Measurements from ENCODE around the gene METTL14.

METTL14 gene

GRCh38 chr4:118734491-118735205, 49.5 kb downstream of the METTL14 start:
- no peak for DNase-seq (ENCODE audit: low read depth in 2 of 2)

- DNase-seq (ENCODE audit: low read depth in 2 of 2): no peak
These were observed 51.7 kb downstream of the METTL14 start for GRCh38 chr4:118736900-118737299.

GRCh38 chr4:118738090-118738489, 52.9 kb downstream of the METTL14 start:
- no peak for DNase-seq (ENCODE audit: low read depth in 2 of 2)

GRCh38 chr4:118739022-118739713, 54.0 kb downstream of the METTL14 start:
- DNase-seq (ENCODE audit: low read depth in 2 of 2): no peak

GRCh38 chr4:118740869-118741268, 55.7 kb downstream of the METTL14 start:
- no peak for DNase-seq (ENCODE audit: low read depth in 2 of 2)

GRCh38 chr4:118741301-118741855, 56.2 kb downstream of the METTL14 start:
- DNase-seq (ENCODE audit: low read depth in 2 of 2): no peak

GRCh38 chr4:118742050-118742449, 56.9 kb downstream of the METTL14 start:
- DNase-seq (ENCODE audit: low read depth in 2 of 2): no peak

- DNase-seq (ENCODE audit: low read depth in 2 of 2): no peak
These were observed 58.7 kb downstream of the METTL14 start for GRCh38 chr4:118743867-118744266.

- DNase-seq (ENCODE audit: low read depth in 2 of 2): no peak
These were observed 60.2 kb downstream of the METTL14 start for GRCh38 chr4:118745357-118745756.

- DNase-seq (ENCODE audit: low read depth in 2 of 2): no peak
These were observed 61.2 kb downstream of the METTL14 start for GRCh38 chr4:118746251-118746919.

- DNase-seq (ENCODE audit: low read depth in 2 of 2): no peak
These were observed 64.3 kb downstream of the METTL14 start for GRCh38 chr4:118749347-118749988.

- DNase-seq (ENCODE audit: low read depth in 2 of 2): no peak
These were observed 66.6 kb downstream of the METTL14 start for GRCh38 chr4:118751629-118752323.

- no peak for DNase-seq (ENCODE audit: low read depth in 2 of 2)
These were observed 67.4 kb downstream of the METTL14 start for GRCh38 chr4:118752551-118752950.

GRCh38 chr4:118753096-118753495, 67.9 kb downstream of the METTL14 start:
- DNase-seq (ENCODE audit: low read depth in 2 of 2): no peak

GRCh38 chr4:118753685-118754084, 68.5 kb downstream of the METTL14 start:
- DNase-seq (ENCODE audit: low read depth in 2 of 2): no peak

- no peak for DNase-seq (ENCODE audit: low read depth in 2 of 2)
These were observed 69.7 kb downstream of the METTL14 start for GRCh38 chr4:118754890-118755289.

- DNase-seq (ENCODE audit: low read depth in 2 of 2): no peak
These were observed 70.4 kb downstream of the METTL14 start for GRCh38 chr4:118755438-118756226.

- no peak for DNase-seq (ENCODE audit: low read depth in 2 of 2)
These were observed 71.2 kb downstream of the METTL14 start for GRCh38 chr4:118756429-118756828.

- no peak for DNase-seq (ENCODE audit: low read depth in 2 of 2)
These were observed 71.8 kb downstream of the METTL14 start for GRCh38 chr4:118756958-118757357.

- DNase-seq (ENCODE audit: low read depth in 2 of 2): no peak
These were observed 72.6 kb downstream of the METTL14 start for GRCh38 chr4:118757761-118758251.
